ENCODE data around the gene FBXL7.

- TF ChIP-seq EZH2 (IDR thresholded peaks at IDR 0.05), result no peak
- no peak for TF ChIP-seq CTCF (IDR thresholded peaks at IDR 0.05)
Observed at GRCh38 chr5:15664961-15665360, 165.0 kb downstream of the FBXL7 start.
